HL-60 (cell line): Measurements from ENCODE around the gene SLC30A3.

Experiments
- DNase-seq, 2 experiments: peaks; one replicate each; pipeline ENCODE4 v3.0.0-alpha.2; 2010 to 2020; ENCODE audit warnings: low read depth in 1 of 2, low spot score in 1 of 2
- H3K27ac ChIP-seq: fragments of 250-450 bp; sonication (Bioruptor Pico); replicated peaks from 2 replicates; pipeline ENCODE4 v1.5.1; 2020; ENCODE audit warnings: mild to moderate bottlenecking, moderate library complexity
- H3K27me3 ChIP-seq: fragments of 250-450 bp; sonication (Bioruptor Pico); 2 replicates; pipeline ENCODE4 v1.5.1; 2021; ENCODE audit warnings: mild to moderate bottlenecking, moderate library complexity; ENCODE audit not compliant: insufficient read depth, poor library complexity, severe bottlenecking
- H3K4me3 ChIP-seq: replicated peaks from 2 replicates; pipeline ENCODE4 v1.5.1; 2011; ENCODE audit warnings: mild to moderate bottlenecking, control low read depth, low read length; ENCODE audit not compliant: insufficient read depth
- GABPA ChIP-seq: IDR thresholded peaks from 2 replicates; pipeline ENCODE4 v1.6.1; 2012; ENCODE audit warnings: low read depth
- POLR2AphosphoS5 ChIP-seq: IDR thresholded peaks from 2 replicates; pipeline ENCODE4 v1.6.1; 2012; ENCODE audit warnings: low read depth
- SPI1 ChIP-seq: IDR thresholded peaks from 2 replicates; pipeline ENCODE4 v1.6.1; 2012; ENCODE audit warnings: low read depth, mild to moderate bottlenecking, borderline replicate concordance
- TF ChIP-seq, protein P1 (sequence below): IDR thresholded peaks from 2 replicates; pipeline ENCODE4 v1.6.1; 2012; ENCODE audit warnings: low read depth; ENCODE audit not compliant: insufficient replicate concordance
- TF ChIP-seq, protein P2 (sequence below): IDR thresholded peaks from one replicate; pipeline ENCODE4 v1.5.1; 2011; ENCODE audit warnings: low read length, control low read depth, inconsistent platforms; ENCODE audit not compliant: insufficient read depth

The SLC30A3 gene

GRCh38 chr2:27297195-27297594 is 34.3 kb upstream of the SLC30A3 start:
- H3K4me3 ChIP-seq = no peak overlapping the region
- DNase-seq = no peak
- H3K27ac ChIP-seq = no peak overlapping the region
- no peak for TF ChIP-seq POLR2AphosphoS5
- TF ChIP-seq, protein P1, sequence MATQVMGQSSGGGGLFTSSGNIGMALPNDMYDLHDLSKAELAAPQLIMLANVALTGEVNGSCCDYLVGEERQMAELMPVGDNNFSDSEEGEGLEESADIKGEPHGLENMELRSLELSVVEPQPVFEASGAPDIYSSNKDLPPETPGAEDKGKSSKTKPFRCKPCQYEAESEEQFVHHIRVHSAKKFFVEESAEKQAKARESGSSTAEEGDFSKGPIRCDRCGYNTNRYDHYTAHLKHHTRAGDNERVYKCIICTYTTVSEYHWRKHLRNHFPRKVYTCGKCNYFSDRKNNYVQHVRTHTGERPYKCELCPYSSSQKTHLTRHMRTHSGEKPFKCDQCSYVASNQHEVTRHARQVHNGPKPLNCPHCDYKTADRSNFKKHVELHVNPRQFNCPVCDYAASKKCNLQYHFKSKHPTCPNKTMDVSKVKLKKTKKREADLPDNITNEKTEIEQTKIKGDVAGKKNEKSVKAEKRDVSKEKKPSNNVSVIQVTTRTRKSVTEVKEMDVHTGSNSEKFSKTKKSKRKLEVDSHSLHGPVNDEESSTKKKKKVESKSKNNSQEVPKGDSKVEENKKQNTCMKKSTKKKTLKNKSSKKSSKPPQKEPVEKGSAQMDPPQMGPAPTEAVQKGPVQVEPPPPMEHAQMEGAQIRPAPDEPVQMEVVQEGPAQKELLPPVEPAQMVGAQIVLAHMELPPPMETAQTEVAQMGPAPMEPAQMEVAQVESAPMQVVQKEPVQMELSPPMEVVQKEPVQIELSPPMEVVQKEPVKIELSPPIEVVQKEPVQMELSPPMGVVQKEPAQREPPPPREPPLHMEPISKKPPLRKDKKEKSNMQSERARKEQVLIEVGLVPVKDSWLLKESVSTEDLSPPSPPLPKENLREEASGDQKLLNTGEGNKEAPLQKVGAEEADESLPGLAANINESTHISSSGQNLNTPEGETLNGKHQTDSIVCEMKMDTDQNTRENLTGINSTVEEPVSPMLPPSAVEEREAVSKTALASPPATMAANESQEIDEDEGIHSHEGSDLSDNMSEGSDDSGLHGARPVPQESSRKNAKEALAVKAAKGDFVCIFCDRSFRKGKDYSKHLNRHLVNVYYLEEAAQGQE = no peak
- H3K27me3 ChIP-seq = no peaks in the 10 kb centered on the region

DNA sequence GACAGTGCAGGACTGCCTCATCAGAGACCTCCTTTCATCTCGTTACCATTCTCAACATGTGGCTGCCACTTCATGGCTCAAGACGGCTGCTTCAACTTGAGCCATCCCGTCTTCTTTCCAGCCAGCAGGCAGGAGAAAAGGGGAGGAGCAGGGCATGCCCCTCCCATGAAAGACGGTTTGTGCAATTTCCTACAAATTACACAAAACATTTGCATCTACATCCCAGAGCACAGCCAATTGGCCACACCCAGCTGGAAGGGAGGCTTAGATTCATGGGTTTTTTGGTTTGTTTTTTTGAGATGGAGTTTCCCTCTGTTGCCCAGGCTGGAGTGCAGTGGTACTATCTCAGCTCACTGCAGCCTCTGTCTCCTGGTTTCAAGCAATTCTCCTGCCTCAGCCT is 33.6 kb upstream of the SLC30A3 start:
- peak in 1 of 2 experiments; percentile 53 for DNase-seq
- H3K27ac ChIP-seq = no peak overlapping the region
- TF ChIP-seq SPI1 (no peak), GABPA (no peak)
- TF ChIP-seq, protein P2, sequence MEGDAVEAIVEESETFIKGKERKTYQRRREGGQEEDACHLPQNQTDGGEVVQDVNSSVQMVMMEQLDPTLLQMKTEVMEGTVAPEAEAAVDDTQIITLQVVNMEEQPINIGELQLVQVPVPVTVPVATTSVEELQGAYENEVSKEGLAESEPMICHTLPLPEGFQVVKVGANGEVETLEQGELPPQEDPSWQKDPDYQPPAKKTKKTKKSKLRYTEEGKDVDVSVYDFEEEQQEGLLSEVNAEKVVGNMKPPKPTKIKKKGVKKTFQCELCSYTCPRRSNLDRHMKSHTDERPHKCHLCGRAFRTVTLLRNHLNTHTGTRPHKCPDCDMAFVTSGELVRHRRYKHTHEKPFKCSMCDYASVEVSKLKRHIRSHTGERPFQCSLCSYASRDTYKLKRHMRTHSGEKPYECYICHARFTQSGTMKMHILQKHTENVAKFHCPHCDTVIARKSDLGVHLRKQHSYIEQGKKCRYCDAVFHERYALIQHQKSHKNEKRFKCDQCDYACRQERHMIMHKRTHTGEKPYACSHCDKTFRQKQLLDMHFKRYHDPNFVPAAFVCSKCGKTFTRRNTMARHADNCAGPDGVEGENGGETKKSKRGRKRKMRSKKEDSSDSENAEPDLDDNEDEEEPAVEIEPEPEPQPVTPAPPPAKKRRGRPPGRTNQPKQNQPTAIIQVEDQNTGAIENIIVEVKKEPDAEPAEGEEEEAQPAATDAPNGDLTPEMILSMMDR = no peak
- TF ChIP-seq, protein P1 = no peak
- no peak overlapping the region for H3K4me3 ChIP-seq
- H3K27me3 ChIP-seq = no peaks in the 10 kb centered on the region

DNA sequence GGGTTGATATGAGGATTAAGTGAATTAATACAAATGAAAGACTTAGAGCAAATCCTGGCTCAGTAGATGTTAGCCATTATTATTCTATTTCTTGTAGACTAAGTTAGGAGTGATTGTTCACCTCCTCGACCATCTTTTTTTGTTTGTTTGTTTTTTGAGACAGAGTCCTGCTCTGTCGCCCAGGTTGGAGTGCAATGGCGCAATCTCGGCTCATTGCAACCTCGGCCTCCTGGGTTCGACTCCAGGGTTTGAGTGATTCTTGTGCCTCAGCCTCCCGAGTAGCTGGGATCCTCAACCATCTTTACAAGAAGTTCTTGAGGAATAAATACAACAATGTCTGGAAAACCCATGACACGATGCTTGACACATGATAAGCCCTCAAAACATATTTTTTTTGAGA is 32.1 kb upstream of the SLC30A3 start:
- TF ChIP-seq GABPA = no peak
- TF ChIP-seq POLR2AphosphoS5 = no peak
- TF ChIP-seq, protein P2 = no peak
- no peak for TF ChIP-seq SPI1
- TF ChIP-seq, protein P1 = no peak
- H3K4me3 ChIP-seq = no peak overlapping the region
- DNase-seq = no peak
- peaks cover 2% of the 10 kb centered on the region for H3K27me3 ChIP-seq
- H3K27ac ChIP-seq = no peak overlapping the region

GRCh38 chr2:27291865-27292264 is 29.0 kb upstream of the SLC30A3 start:
- Histone ChIP-seq H3K27me3 (peaks cover 2% of the 10 kb centered on the region), H3K4me3 (no peak overlapping the region), H3K27ac (no peak overlapping the region)
- DNase-seq = no peak
- TF ChIP-seq GABPA (no peak), POLR2AphosphoS5 (no peak), SPI1 (no peak)
- TF ChIP-seq, protein P2 = no peak
- TF ChIP-seq, protein P1 = no peak
